HG02973 (cell line): ENCODE results near the gene DOCK1.

ENCODE experiments used
- ATAC-seq: cut with Tn5 transposase; IDR thresholded peaks from one replicate; pipeline ENCODE4 v1.9.1; 2021; ENCODE audit warnings: moderate library complexity; ENCODE audit not compliant: unreplicated experiment

The DOCK1 gene

GRCh38 chr10:127434006-127434405 is 528.8 kb downstream of the DOCK1 start:
- ATAC-seq, result no peak

- no peak for ATAC-seq
Observed at GRCh38 chr10:127435246-127435645, 530.0 kb downstream of the DOCK1 start.

GRCh38 chr10:127440371-127440770 is 535.1 kb downstream of the DOCK1 start:
- no peak for ATAC-seq

GRCh38 chr10:127441350-127442219 is 536.4 kb downstream of the DOCK1 start:
- no peak for ATAC-seq

GRCh38 chr10:127442220-127442525 is 536.9 kb downstream of the DOCK1 start:
- ATAC-seq, result no peak

GRCh38 chr10:127444155-127444554 is 538.9 kb downstream of the DOCK1 start:
- ATAC-seq, result no peak

GRCh38 chr10:127447197-127447596 is 542.0 kb downstream of the DOCK1 start:
- no peak for ATAC-seq

GRCh38 chr10:127449490-127449889 is 544.3 kb downstream of the DOCK1 start:
- no peak for ATAC-seq

GRCh38 chr10:127450644-127451043 is 545.4 kb downstream of the DOCK1 start:
- ATAC-seq, result no peak

- ATAC-seq, result no peak
Observed at GRCh38 chr10:127451628-127452027, 546.4 kb downstream of the DOCK1 start.

- no peak for ATAC-seq
Observed at GRCh38 chr10:127452568-127452967, 547.3 kb downstream of the DOCK1 start.

- ATAC-seq, result no peak
Observed at GRCh38 chr10:127453706-127454105, 548.5 kb downstream of the DOCK1 start.

GRCh38 chr10:127456122-127456521 is 550.9 kb downstream of the DOCK1 start:
- no peak for ATAC-seq

GRCh38 chr10:127458016-127458810 is 553.0 kb downstream of the DOCK1 start:
- ATAC-seq, result no peak

- no peak for ATAC-seq
Observed at GRCh38 chr10:127458829-127459228, 553.6 kb downstream of the DOCK1 start.

- no peak for ATAC-seq
Observed at GRCh38 chr10:127459918-127460317, 554.7 kb downstream of the DOCK1 start.

GRCh38 chr10:127462643-127463295 is 557.5 kb downstream of the DOCK1 start:
- ATAC-seq, result no peak

GRCh38 chr10:127463548-127463947 is 558.3 kb downstream of the DOCK1 start:
- no peak for ATAC-seq

GRCh38 chr10:127464561-127464960 is 559.3 kb downstream of the DOCK1 start:
- no peak for ATAC-seq

GRCh38 chr10:127467811-127468210 is 562.6 kb downstream of the DOCK1 start:
- no peak for ATAC-seq

- no peak for ATAC-seq
Observed at GRCh38 chr10:127468632-127469031, 563.4 kb downstream of the DOCK1 start.

GRCh38 chr10:127470911-127471310 is 565.7 kb downstream of the DOCK1 start:
- no peak for ATAC-seq
